ENCODE data around the gene SIK1. TPM values are rescaled to one million over a fixed set of nuclear protein-coding genes. Genes with fewer than 3 reads are reported as not detected.

The SIK1 gene
- total RNA-seq, 1 donor from 2014 or later, result 93.5 TPM

DNA sequence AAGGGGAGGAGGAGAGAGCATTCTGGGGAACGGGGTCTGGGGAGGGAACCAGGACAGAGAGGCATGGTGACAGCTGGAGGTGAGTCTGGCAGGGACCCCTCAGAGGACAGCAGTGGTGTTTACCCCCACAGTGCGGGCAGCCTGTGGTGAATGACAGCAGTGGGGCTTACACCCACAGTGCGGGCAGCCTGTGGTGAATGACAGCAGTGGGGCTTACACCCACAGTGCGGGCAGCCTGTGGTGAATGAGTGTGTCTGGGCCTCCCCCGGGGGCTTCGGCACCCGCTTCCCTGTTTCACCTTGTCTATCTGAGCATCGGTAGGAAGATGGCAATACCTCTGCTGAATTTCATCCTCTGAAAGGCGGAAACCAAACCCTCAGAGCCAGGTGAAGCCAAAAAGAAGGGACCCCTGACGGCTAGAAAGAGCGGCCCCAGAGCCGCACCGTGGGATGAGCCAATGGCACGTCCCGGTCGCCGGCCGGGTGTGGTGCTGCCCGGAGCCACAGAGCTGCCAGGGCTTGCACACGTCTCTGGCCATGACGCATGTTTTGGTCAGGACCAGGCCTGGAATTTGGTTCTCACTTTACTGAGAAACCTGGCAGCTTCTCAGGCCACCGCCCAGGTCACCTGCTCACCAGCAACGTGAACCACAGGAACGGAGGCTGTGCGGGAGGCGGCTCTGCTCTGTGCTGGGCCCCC, 54.1 kb downstream of the SIK1 start:
- Histone ChIP-seq H3K4me3 (no peak overlapping the region), H3K27me3 (no peaks in the 10 kb centered on the region), H3K9me3 (no peaks in the 10 kb centered on the region), H3K36me3 (no peaks in the 10 kb centered on the region), H3K4me1 (peaks cover 32% of the 10 kb centered on the region), H3K27ac (peak overlapping the region; percentile 45)
- TF ChIP-seq, protein P1, sequence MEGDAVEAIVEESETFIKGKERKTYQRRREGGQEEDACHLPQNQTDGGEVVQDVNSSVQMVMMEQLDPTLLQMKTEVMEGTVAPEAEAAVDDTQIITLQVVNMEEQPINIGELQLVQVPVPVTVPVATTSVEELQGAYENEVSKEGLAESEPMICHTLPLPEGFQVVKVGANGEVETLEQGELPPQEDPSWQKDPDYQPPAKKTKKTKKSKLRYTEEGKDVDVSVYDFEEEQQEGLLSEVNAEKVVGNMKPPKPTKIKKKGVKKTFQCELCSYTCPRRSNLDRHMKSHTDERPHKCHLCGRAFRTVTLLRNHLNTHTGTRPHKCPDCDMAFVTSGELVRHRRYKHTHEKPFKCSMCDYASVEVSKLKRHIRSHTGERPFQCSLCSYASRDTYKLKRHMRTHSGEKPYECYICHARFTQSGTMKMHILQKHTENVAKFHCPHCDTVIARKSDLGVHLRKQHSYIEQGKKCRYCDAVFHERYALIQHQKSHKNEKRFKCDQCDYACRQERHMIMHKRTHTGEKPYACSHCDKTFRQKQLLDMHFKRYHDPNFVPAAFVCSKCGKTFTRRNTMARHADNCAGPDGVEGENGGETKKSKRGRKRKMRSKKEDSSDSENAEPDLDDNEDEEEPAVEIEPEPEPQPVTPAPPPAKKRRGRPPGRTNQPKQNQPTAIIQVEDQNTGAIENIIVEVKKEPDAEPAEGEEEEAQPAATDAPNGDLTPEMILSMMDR (IDR thresholded peaks at IDR 0.05), result no peak
- TF ChIP-seq POLR2A (IDR thresholded peaks at IDR 0.05) (no peak), POLR2AphosphoS5 (IDR thresholded peaks at IDR 0.05; ENCODE audit: insufficient read depth in 1 of 2, low read depth in 1 of 2) (peak; percentile 44 to 75)
- intact Hi-C loops (cut with DNase I), result no loop called here
- DNase-seq (ENCODE audit: extremely low spot score in 2 of 2), result no peak

- H3K36me3 ChIP-seq, result no peaks in the 10 kb centered on the region
- H3K27ac ChIP-seq, result no peak overlapping the region
- H3K9me3 ChIP-seq, result no peaks in the 10 kb centered on the region
- H3K4me3 ChIP-seq, result no peak overlapping the region
- intact Hi-C loops (cut with DNase I), result no loop called here
- H3K27me3 ChIP-seq, result no peaks in the 10 kb centered on the region
- peaks cover 32% of the 10 kb centered on the region for H3K4me1 ChIP-seq
- DNase-seq (ENCODE audit: extremely low spot score in 2 of 2), result no peak
- TF ChIP-seq POLR2AphosphoS5 (IDR thresholded peaks at IDR 0.05; ENCODE audit: insufficient read depth in 1 of 2, low read depth in 1 of 2) (no peak), POLR2A (IDR thresholded peaks at IDR 0.05) (no peak)
- TF ChIP-seq, protein P1 (IDR thresholded peaks at IDR 0.05), result no peak
Observed at GRCh38 chr21:43371786-43372185, 55.1 kb downstream of the SIK1 start.

GRCh38 chr21:43370888-43371570, 55.9 kb downstream of the SIK1 start:
- H3K4me3 ChIP-seq, result no peak overlapping the region
- TF ChIP-seq POLR2A (IDR thresholded peaks at IDR 0.05), result no peak
- TF ChIP-seq, protein P1 (IDR thresholded peaks at IDR 0.05), result no peak
- no peak for TF ChIP-seq POLR2AphosphoS5 (IDR thresholded peaks at IDR 0.05; ENCODE audit: insufficient read depth in 1 of 2, low read depth in 1 of 2)
- no peak for DNase-seq (ENCODE audit: extremely low spot score in 2 of 2)
- no peaks in the 10 kb centered on the region for H3K36me3 ChIP-seq
- H3K27me3 ChIP-seq, result no peaks in the 10 kb centered on the region
- intact Hi-C loops (cut with DNase I), result no loop called here
- peaks cover 32% of the 10 kb centered on the region for H3K4me1 ChIP-seq
- no peaks in the 10 kb centered on the region for H3K9me3 ChIP-seq
- H3K27ac ChIP-seq, result peak overlapping the region; percentile 39

- peak in 1 of 2 donors; percentile 20 for TF ChIP-seq POLR2AphosphoS5 (IDR thresholded peaks at IDR 0.05; ENCODE audit: insufficient read depth in 1 of 2, low read depth in 1 of 2)
- TF ChIP-seq, protein P1 (IDR thresholded peaks at IDR 0.05), result no peak
- Histone ChIP-seq H3K27me3 (no peaks in the 10 kb centered on the region), H3K4me3 (no peak overlapping the region), H3K9me3 (no peaks in the 10 kb centered on the region), H3K27ac (peak overlapping the region; percentile 39), H3K36me3 (no peaks in the 10 kb centered on the region), H3K4me1 (peaks cover 32% of the 10 kb centered on the region)
- intact Hi-C loops (cut with DNase I), result no loop called here
- DNase-seq (ENCODE audit: extremely low spot score in 2 of 2), result no peak
Observed at GRCh38 chr21:43370091-43370658, 56.8 kb downstream of the SIK1 start.
